ENCODE data around the gene CFAP45.

The CFAP45 gene

GRCh38 chr1:159847231-159847630 is 52.7 kb downstream of the CFAP45 start:
- in situ Hi-C loops (cut with HindIII; ENCODE audit: low sequenced_read_pairs): no loop called here
- DNase-seq (ENCODE audit: low read depth, low spot score): no peak
- TF ChIP-seq, protein P1, sequence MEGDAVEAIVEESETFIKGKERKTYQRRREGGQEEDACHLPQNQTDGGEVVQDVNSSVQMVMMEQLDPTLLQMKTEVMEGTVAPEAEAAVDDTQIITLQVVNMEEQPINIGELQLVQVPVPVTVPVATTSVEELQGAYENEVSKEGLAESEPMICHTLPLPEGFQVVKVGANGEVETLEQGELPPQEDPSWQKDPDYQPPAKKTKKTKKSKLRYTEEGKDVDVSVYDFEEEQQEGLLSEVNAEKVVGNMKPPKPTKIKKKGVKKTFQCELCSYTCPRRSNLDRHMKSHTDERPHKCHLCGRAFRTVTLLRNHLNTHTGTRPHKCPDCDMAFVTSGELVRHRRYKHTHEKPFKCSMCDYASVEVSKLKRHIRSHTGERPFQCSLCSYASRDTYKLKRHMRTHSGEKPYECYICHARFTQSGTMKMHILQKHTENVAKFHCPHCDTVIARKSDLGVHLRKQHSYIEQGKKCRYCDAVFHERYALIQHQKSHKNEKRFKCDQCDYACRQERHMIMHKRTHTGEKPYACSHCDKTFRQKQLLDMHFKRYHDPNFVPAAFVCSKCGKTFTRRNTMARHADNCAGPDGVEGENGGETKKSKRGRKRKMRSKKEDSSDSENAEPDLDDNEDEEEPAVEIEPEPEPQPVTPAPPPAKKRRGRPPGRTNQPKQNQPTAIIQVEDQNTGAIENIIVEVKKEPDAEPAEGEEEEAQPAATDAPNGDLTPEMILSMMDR (IDR thresholded peaks at IDR 0.05; ENCODE audit: low read depth, low read length): no peak
- no peak overlapping the region for H3K4me3 ChIP-seq (ENCODE audit: low read depth, low read length)

DNA sequence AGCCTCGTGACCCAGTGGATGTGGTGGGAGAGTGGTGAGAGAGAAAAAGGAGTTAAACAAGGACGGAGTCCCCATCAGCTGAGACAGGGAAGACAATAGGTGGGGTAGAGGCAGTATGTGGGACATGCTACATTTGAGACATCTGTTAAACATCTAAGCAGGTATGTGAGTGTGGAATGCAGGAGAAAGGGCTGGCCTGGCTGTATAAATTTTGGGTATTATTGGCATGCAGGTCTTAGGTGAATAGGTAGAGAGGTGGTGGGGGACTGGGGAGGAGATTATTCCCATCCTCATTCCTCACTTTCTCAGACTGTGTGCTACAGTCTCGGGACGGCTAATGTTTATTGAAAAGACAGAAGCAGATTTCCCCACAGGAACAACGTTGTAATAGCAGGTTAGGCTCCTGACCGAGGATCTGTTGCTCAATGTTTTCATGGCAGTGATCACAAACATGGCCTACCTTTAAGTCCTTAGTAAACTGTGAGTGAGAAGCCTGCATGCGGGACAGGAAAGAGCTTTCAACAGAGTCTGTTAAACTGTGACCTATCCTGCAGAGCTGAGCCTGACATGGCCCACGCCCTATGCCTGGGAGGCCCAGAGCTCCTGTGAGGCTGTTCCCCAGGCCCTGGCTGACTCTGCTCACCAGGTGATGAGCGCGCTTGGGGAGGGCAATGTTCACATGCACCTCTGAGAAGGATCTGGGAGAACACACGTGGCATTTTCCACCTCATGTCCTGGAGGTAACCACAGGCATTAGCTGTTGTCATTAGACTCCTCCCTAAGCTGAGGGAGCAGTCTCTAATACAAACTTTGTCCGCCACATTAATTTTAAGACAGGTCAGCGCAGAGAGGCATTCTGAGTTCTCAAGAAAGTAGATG is 54.0 kb downstream of the CFAP45 start:
- in situ Hi-C loops (cut with HindIII; ENCODE audit: low sequenced_read_pairs): no loop called here
- DNase-seq (ENCODE audit: low read depth, low spot score): no peak
- H3K4me3 ChIP-seq (ENCODE audit: low read depth, low read length): no peak overlapping the region
- TF ChIP-seq, protein P1 (IDR thresholded peaks at IDR 0.05; ENCODE audit: low read depth, low read length): no peak

GRCh38 chr1:159843459-159843858 is 56.5 kb downstream of the CFAP45 start:
- in situ Hi-C loops (cut with HindIII; ENCODE audit: low sequenced_read_pairs): no loop called here
- H3K4me3 ChIP-seq (ENCODE audit: low read depth, low read length): no peak overlapping the region
- DNase-seq (ENCODE audit: low read depth, low spot score): no peak
- TF ChIP-seq, protein P1 (IDR thresholded peaks at IDR 0.05; ENCODE audit: low read depth, low read length): no peak

GRCh38 chr1:159841749-159842148 is 58.2 kb downstream of the CFAP45 start:
- TF ChIP-seq, protein P1 (IDR thresholded peaks at IDR 0.05; ENCODE audit: low read depth, low read length): no peak
- in situ Hi-C loops (cut with HindIII; ENCODE audit: low sequenced_read_pairs): no loop called here
- no peak overlapping the region for H3K4me3 ChIP-seq (ENCODE audit: low read depth, low read length)
- no peak for DNase-seq (ENCODE audit: low read depth, low spot score)

GRCh38 chr1:159839116-159839849 is 60.7 kb downstream of the CFAP45 start:
- in situ Hi-C loops (cut with HindIII; ENCODE audit: low sequenced_read_pairs): no loop called here
- no peak overlapping the region for H3K4me3 ChIP-seq (ENCODE audit: low read depth, low read length)
- TF ChIP-seq, protein P1 (IDR thresholded peaks at IDR 0.05; ENCODE audit: low read depth, low read length): no peak
- no peak for DNase-seq (ENCODE audit: low read depth, low spot score)

GRCh38 chr1:159838715-159839114 is 61.2 kb downstream of the CFAP45 start:
- in situ Hi-C loops (cut with HindIII; ENCODE audit: low sequenced_read_pairs): no loop called here
- DNase-seq (ENCODE audit: low read depth, low spot score): no peak
- TF ChIP-seq, protein P1 (IDR thresholded peaks at IDR 0.05; ENCODE audit: low read depth, low read length): no peak

More at GRCh38 chr1:159838715-159839114, 61.2 kb downstream of the CFAP45 start:
- no peak overlapping the region for H3K4me3 ChIP-seq (ENCODE audit: low read depth, low read length)
